SH-SY5Y (cell line): ENCODE measurements around the gene ANXA3.

Source experiments
- GATA2 ChIP-seq: IDR thresholded peaks from 2 replicates; pipeline ENCODE4 v1.6.1; 2011; ENCODE audit warnings: mild to moderate bottlenecking, low read depth, low read length
- GATA3 ChIP-seq: IDR thresholded peaks from 2 replicates; pipeline ENCODE4 v1.6.1; 2011; ENCODE audit warnings: low read depth, mild to moderate bottlenecking, low read length, moderate library complexity

The ANXA3 gene

GRCh38 chr4:78585633-78586032 is 34.1 kb downstream of the ANXA3 start:
- TF ChIP-seq GATA3 (no peak), GATA2 (no peak)

GRCh38 chr4:78588894-78589545 is 37.5 kb downstream of the ANXA3 start:
- TF ChIP-seq GATA2, result no peak
- no peak for TF ChIP-seq GATA3

- no peak for TF ChIP-seq GATA3
- TF ChIP-seq GATA2, result no peak
These were observed 39.8 kb downstream of the ANXA3 start for GRCh38 chr4:78591404-78591803.

GRCh38 chr4:78592088-78592783 is 40.7 kb downstream of the ANXA3 start:
- no peak for TF ChIP-seq GATA3
- no peak for TF ChIP-seq GATA2

GRCh38 chr4:78596111-78596742 is 44.7 kb downstream of the ANXA3 start:
- no peak for TF ChIP-seq GATA2
- TF ChIP-seq GATA3, result no peak

- TF ChIP-seq GATA3, result no peak
- no peak for TF ChIP-seq GATA2
These were observed 47.6 kb downstream of the ANXA3 start for GRCh38 chr4:78599147-78599546.

GRCh38 chr4:78599931-78600375 is 48.4 kb downstream of the ANXA3 start:
- TF ChIP-seq GATA3 (no peak), GATA2 (no peak)

GRCh38 chr4:78601013-78601412 is 49.4 kb downstream of the ANXA3 start:
- no peak for TF ChIP-seq GATA2
- TF ChIP-seq GATA3, result no peak

- TF ChIP-seq GATA2, result no peak
- TF ChIP-seq GATA3, result no peak
These were observed 50.8 kb downstream of the ANXA3 start for GRCh38 chr4:78602334-78602733.

- TF ChIP-seq GATA3 (no peak), GATA2 (no peak)
These were observed 51.8 kb downstream of the ANXA3 start for GRCh38 chr4:78603384-78603783.

- TF ChIP-seq GATA3 (no peak), GATA2 (no peak)
These were observed 53.4 kb downstream of the ANXA3 start for GRCh38 chr4:78604988-78605387.

GRCh38 chr4:78606035-78606434 is 54.5 kb downstream of the ANXA3 start:
- TF ChIP-seq GATA3 (no peak), GATA2 (no peak)

- TF ChIP-seq GATA2 (no peak), GATA3 (no peak)
These were observed 55.0 kb downstream of the ANXA3 start for GRCh38 chr4:78606530-78607095.

GRCh38 chr4:78608684-78609083 is 57.1 kb downstream of the ANXA3 start:
- no peak for TF ChIP-seq GATA3
- no peak for TF ChIP-seq GATA2
